GM19238 (cell line): Measurements from ENCODE around the gene PITPNM1.
"Not testable (repeated sequence)": the region's sequence is repeated elsewhere in the genome, so short reads cannot be mapped to it uniquely, and the experiment has no call there.

Experiments used
- DNase-seq: peaks from one replicate; pipeline ENCODE4 v3.0.0; 2011; ENCODE audit warnings: low spot score; ENCODE audit not compliant: insufficient read length

The PITPNM1 gene

GRCh38 chr11:67523556-67524479 lies 18.7 kb upstream of the PITPNM1 start:
- DNase-seq: no peak

GRCh38 chr11:67522844-67523555 lies 17.8 kb upstream of the PITPNM1 start, which contains the start of gene CABP2:
Gene CABP2, minus strand, starts transcription at chr11:67523446. Its CDS starts 120 bp downstream, at chr11:67523326.
- no peak for DNase-seq

GRCh38 chr11:67522338-67522737 lies 17.2 kb upstream of the PITPNM1 start:
- DNase-seq: no peak

- DNase-seq: no peak
Measured at GRCh38 chr11:67521924-67522323, 16.8 kb upstream of the PITPNM1 start.

GRCh38 chr11:67520856-67521824 lies 16.0 kb upstream of the PITPNM1 start:
- no peak for DNase-seq

- DNase-seq: no peak
Measured at GRCh38 chr11:67519726-67520125, 14.6 kb upstream of the PITPNM1 start.

- DNase-seq: no peak
Measured at GRCh38 chr11:67517784-67518552, 12.8 kb upstream of the PITPNM1 start.

GRCh38 chr11:67516806-67517205 lies 11.6 kb upstream of the PITPNM1 start:
- no peak for DNase-seq

- DNase-seq: no peak
Measured at GRCh38 chr11:67514116-67514515, 9.0 kb upstream of the PITPNM1 start.

- DNase-seq: not testable (repeated sequence)
Measured at GRCh38 chr11:67511558-67511957, 6.4 kb upstream of the PITPNM1 start.

GRCh38 chr11:67510023-67510345 lies 4.8 kb upstream of the PITPNM1 start:
- DNase-seq: no peak

- peak; percentile 97 for DNase-seq
Measured at GRCh38 chr11:67508486-67509121, 3.4 kb upstream of the PITPNM1 start.

GRCh38 chr11:67507864-67508485 lies 2.8 kb upstream of the PITPNM1 start, which contains the start of gene CDK2AP2:
Gene CDK2AP2, minus strand, starts transcription at chr11:67508162. Its CDS starts 80 bp downstream, at chr11:67508082.
- DNase-seq: peak; percentile 99

GRCh38 chr11:67507242-67507863 lies 2.2 kb upstream of the PITPNM1 start:
- no peak for DNase-seq

GRCh38 chr11:67506426-67507051 lies 1.4 kb upstream of the PITPNM1 start:
- no peak for DNase-seq

- peak; percentile 90 for DNase-seq
Measured at GRCh38 chr11:67505605-67506396, 638 bp upstream of the PITPNM1 start.

- no peak for DNase-seq
Measured at GRCh38 chr11:67504005-67504949, 886 bp downstream of the PITPNM1 start.
